Upper lobe of left lung (tissue), 4 donors: ENCODE measurements around the gene PTN.

Experiments used
- CTCF ChIP-seq, 6 experiments: fragments of 450-650 bp in 4 of 6; fragments of 200-600 bp in 2 of 6; sonication (generic) in 2 of 6; IDR thresholded peaks; one replicate each; pipeline ENCODE4 v1.5.1; 2016 to 2019; ENCODE audit warnings: antibody characterized with exemption in 6 of 6
- EP300 ChIP-seq, 4 donors: sonication (generic); formaldehyde crosslinking; IDR thresholded peaks; one replicate each; pipeline ENCODE4 v1.5.1; 2017; ENCODE audit warnings: antibody characterized with exemption in 4 of 4, control low read depth in 2 of 4
- POLR2A ChIP-seq, 4 donors: fragments of 450-650 bp; IDR thresholded peaks; one replicate each; pipeline ENCODE4 v1.5.1; 2016 to 2017; ENCODE audit warnings: antibody characterized with exemption in 4 of 4, mild to moderate bottlenecking in 2 of 4
- POLR2AphosphoS5 ChIP-seq, 2 donors: sonication (generic); formaldehyde crosslinking; IDR thresholded peaks; one replicate each; pipeline ENCODE4 v1.5.1; 2017; ENCODE audit warnings: antibody characterized with exemption in 2 of 2

GRCh38 chr7:137231167-137231566 lies 112.4 kb downstream of the PTN start:
- no peak for TF ChIP-seq CTCF (IDR thresholded peaks at IDR 0.05)
- TF ChIP-seq POLR2A (IDR thresholded peaks at IDR 0.05): no peak
- no peak for TF ChIP-seq EP300 (IDR thresholded peaks at IDR 0.05)
- TF ChIP-seq POLR2AphosphoS5 (IDR thresholded peaks at IDR 0.05): no peak
